HEK293 (cell line): Measurements from ENCODE around the gene RGMA.

Experiments used
- CTCF ChIA-PET: fragments of 350-600 bp; formaldehyde crosslinking; extraction: SDS; loops from one replicate; lab custom pipeline; 2021; ENCODE audit warnings: antibody characterized with exemption; lab: Yijun Ruan, JAX
- POLR2A ChIA-PET: fragments of 300-600 bp; formaldehyde crosslinking; extraction: SDS; loops from one replicate; lab custom pipeline; 2020; ENCODE audit warnings: antibody characterized with exemption, inconsistent platforms; lab: Yijun Ruan, JAX
- H3K27ac ChIP-seq: fragments of 200-500 bp; sonication (Bioruptor generic); 2 replicates; pipeline ENCODE4 v1.5.1; 2014; ENCODE audit warnings: low read depth, low read length, control low read depth, inconsistent platforms; ENCODE audit errors: extremely low read depth
- H3K36me3 ChIP-seq, 2 experiments: fragments of 200-500 bp in 1 of 2; sonication (Bioruptor generic) in 1 of 2; 1 replicate in 1 of 2; 2 replicates in 1 of 2; pipeline ENCODE4 v1.5.1; 2014 to 2017; ENCODE audit warnings: inconsistent platforms in 2 of 2, low read length in 2 of 2; ENCODE audit not compliant: control insufficient read depth in 2 of 2, insufficient read depth in 1 of 2
- H3K4me1 ChIP-seq: fragments of 200-500 bp; sonication (Bioruptor generic); 2 replicates; pipeline ENCODE4 v1.5.1; 2014; ENCODE audit warnings: mild to moderate bottlenecking, low read length, inconsistent platforms; ENCODE audit not compliant: control insufficient read depth, insufficient read depth
- H3K4me3 ChIP-seq: 2 replicates; pipeline ENCODE4 v1.5.1; 2011; ENCODE audit warnings: low read depth, mild to moderate bottlenecking, control low read depth, low read length, moderate library complexity
- H3K9me3 ChIP-seq: fragments of 200-500 bp; sonication (Bioruptor generic); 2 replicates; pipeline ENCODE4 v1.5.1; 2014; ENCODE audit warnings: low read depth, low read length, inconsistent platforms; ENCODE audit not compliant: control insufficient read depth, insufficient read depth
- IKZF3 ChIP-seq: fragments of 450-650 bp; IDR thresholded peaks from 2 replicates; pipeline ENCODE4 v1.5.0; 2018; ENCODE audit warnings: missing biosample characterization, mild to moderate bottlenecking, missing genetic modification characterization, moderate library complexity
- KLF7 ChIP-seq: fragments of 450-650 bp; formaldehyde crosslinking; IDR thresholded peaks from 2 replicates; pipeline ENCODE4 v1.5.1; 2016; ENCODE audit warnings: missing biosample characterization, missing genetic modification characterization, borderline replicate concordance
- KLF8 ChIP-seq: fragments of 450-650 bp; formaldehyde crosslinking; IDR thresholded peaks from 2 replicates; pipeline ENCODE4 v1.5.1; 2016; ENCODE audit warnings: missing biosample characterization, missing genetic modification characterization
- SETDB1 ChIP-seq: IDR thresholded peaks from one replicate; pipeline ENCODE4 v1.6.1; 2017; ENCODE audit warnings: mild to moderate bottlenecking, low read length, moderate library complexity, mixed read lengths; ENCODE audit not compliant: insufficient read length
- TRIM28 ChIP-seq: IDR thresholded peaks from 2 replicates; pipeline ENCODE4 v1.6.1; 2011; ENCODE audit warnings: low read length, control low read depth, borderline replicate concordance
- YY2 ChIP-seq: fragments of 450-650 bp; formaldehyde crosslinking; IDR thresholded peaks from 2 replicates; pipeline ENCODE4 v1.5.1; 2016; ENCODE audit warnings: missing biosample characterization, missing genetic modification characterization
- ZBTB21 ChIP-seq: fragments of 450-650 bp; formaldehyde crosslinking; IDR thresholded peaks from 2 replicates; pipeline ENCODE4 v1.5.1; 2017; ENCODE audit warnings: missing biosample characterization, missing genetic modification characterization
- ZNF146 ChIP-seq: fragments of 450-650 bp; formaldehyde crosslinking; IDR thresholded peaks from 2 replicates; pipeline ENCODE4 v1.5.1; 2016; ENCODE audit warnings: missing biosample characterization, missing genetic modification characterization
- ZNF221 ChIP-seq: fragments of 450-650 bp; formaldehyde crosslinking; IDR thresholded peaks from 2 replicates; pipeline ENCODE4 v1.5.1; 2017; ENCODE audit warnings: missing biosample characterization, missing genetic modification characterization, borderline replicate concordance
- ZNF292 ChIP-seq: fragments of 450-650 bp; formaldehyde crosslinking; IDR thresholded peaks from 2 replicates; pipeline ENCODE4 v1.5.1; 2016; ENCODE audit warnings: low read depth, missing biosample characterization, missing genetic modification characterization, borderline replicate concordance
- ZNF311 ChIP-seq: fragments of 450-650 bp; formaldehyde crosslinking; IDR thresholded peaks from 2 replicates; pipeline ENCODE4 v1.5.1; 2017; ENCODE audit warnings: missing biosample characterization, missing genetic modification characterization, borderline replicate concordance
- ZNF423 ChIP-seq: fragments of 450-650 bp; formaldehyde crosslinking; IDR thresholded peaks from 2 replicates; pipeline ENCODE4 v1.5.1; 2016; ENCODE audit warnings: missing biosample characterization, missing genetic modification characterization
- ZNF544 ChIP-seq: fragments of 450-650 bp; formaldehyde crosslinking; IDR thresholded peaks from 2 replicates; pipeline ENCODE4 v1.5.0; 2017; ENCODE audit warnings: missing biosample characterization, missing genetic modification characterization
- ZNF843 ChIP-seq: fragments of 450-650 bp; formaldehyde crosslinking; IDR thresholded peaks from 2 replicates; pipeline ENCODE4 v1.5.1; 2016; ENCODE audit warnings: missing biosample characterization, missing genetic modification characterization
- ZSCAN30 ChIP-seq: fragments of 450-650 bp; IDR thresholded peaks from 2 replicates; pipeline ENCODE4 v1.5.1; 2018; ENCODE audit warnings: missing biosample characterization, mild to moderate bottlenecking, missing genetic modification characterization, moderate library complexity
- TF ChIP-seq, protein P1 (sequence below): fragments of 450-650 bp; formaldehyde crosslinking; IDR thresholded peaks from 2 replicates; pipeline ENCODE4 v1.5.1; 2016; ENCODE audit warnings: missing biosample characterization, missing genetic modification characterization
- TF ChIP-seq, protein P2 (sequence below): fragments of 450-650 bp; formaldehyde crosslinking; IDR thresholded peaks from 2 replicates; pipeline ENCODE4 v1.5.1; 2016; ENCODE audit warnings: missing biosample characterization, missing genetic modification characterization
- TF ChIP-seq, protein P3 (sequence below): fragments of 450-650 bp; formaldehyde crosslinking; IDR thresholded peaks from 2 replicates; pipeline ENCODE4 v1.5.1; 2016; ENCODE audit warnings: missing biosample characterization, missing genetic modification characterization, low read depth

The RGMA gene

DNA sequence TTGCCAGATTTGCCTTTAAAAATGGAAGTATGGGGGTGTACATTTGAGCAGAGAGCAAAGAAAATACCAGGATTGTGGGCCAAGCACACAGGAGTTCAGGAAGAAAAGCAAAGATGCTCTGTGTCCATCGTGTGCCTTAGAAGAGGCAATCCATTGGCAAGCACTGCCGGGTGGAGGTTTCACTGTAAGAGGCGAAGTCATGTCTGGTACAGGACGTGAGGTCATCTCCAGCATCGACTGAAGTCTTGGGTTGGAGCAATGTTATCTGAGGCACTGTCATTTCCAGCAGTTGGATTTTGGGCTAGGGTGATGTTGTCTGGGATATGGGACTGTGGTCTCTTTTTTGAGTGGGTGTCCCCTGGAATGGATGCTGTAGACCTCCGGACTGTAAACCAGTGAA lies 4.8 kb upstream of the RGMA start:
- no peaks in the 10 kb centered on the region for H3K4me1 ChIP-seq
- H3K4me3 ChIP-seq: no peak overlapping the region
- TF ChIP-seq ZNF423 (tag by site-specific recombination) (no peak), ZSCAN30 (no peak), IKZF3 (tag by site-specific recombination) (no peak), KLF7 (tag by site-specific recombination) (no peak), ZNF292 (no peak), ZNF544 (tag by site-specific recombination) (no peak), ZNF311 (tag by site-specific recombination) (no peak), KLF8 (tag by site-specific recombination) (no peak), YY2 (tag by site-specific recombination) (no peak), ZBTB21 (no peak)
- TF ChIP-seq, protein P1, sequence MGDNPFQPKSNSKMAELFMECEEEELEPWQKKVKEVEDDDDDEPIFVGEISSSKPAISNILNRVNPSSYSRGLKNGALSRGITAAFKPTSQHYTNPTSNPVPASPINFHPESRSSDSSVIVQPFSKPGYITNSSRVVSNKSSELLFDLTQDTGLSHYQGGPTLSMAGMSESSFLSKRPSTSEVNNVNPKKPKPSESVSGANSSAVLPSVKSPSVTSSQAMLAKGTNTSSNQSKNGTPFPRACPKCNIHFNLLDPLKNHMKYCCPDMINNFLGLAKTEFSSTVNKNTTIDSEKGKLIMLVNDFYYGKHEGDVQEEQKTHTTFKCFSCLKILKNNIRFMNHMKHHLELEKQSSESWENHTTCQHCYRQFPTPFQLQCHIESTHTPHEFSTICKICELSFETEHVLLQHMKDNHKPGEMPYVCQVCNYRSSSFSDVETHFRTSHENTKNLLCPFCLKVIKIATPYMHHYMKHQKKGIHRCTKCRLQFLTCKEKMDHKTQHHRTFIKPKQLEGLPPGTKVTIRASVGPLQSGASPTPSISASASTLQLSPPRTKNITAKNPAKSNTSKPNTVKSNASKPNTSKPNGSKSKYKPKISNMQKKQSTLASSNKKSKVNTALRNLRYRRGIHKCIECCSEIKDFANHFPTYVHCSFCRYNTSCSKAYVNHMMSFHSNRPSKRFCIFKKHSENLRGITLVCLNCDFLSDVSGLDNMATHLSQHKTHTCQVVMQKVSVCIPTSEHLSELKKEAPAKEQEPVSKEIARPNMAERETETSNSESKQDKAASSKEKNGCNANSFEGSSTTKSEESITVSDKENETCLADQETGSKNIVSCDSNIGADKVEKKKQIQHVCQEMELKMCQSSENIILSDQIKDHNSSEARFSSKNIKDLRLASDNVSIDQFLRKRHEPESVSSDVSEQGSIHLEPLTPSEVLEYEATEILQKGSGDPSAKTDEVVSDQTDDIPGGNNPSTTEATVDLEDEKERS (tag by site-specific recombination): no peak
- TF ChIP-seq, protein P2, sequence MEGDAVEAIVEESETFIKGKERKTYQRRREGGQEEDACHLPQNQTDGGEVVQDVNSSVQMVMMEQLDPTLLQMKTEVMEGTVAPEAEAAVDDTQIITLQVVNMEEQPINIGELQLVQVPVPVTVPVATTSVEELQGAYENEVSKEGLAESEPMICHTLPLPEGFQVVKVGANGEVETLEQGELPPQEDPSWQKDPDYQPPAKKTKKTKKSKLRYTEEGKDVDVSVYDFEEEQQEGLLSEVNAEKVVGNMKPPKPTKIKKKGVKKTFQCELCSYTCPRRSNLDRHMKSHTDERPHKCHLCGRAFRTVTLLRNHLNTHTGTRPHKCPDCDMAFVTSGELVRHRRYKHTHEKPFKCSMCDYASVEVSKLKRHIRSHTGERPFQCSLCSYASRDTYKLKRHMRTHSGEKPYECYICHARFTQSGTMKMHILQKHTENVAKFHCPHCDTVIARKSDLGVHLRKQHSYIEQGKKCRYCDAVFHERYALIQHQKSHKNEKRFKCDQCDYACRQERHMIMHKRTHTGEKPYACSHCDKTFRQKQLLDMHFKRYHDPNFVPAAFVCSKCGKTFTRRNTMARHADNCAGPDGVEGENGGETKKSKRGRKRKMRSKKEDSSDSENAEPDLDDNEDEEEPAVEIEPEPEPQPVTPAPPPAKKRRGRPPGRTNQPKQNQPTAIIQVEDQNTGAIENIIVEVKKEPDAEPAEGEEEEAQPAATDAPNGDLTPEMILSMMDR (tag by site-specific recombination): no peak
- CTCF ChIA-PET: no interaction called here
- no peaks in the 10 kb centered on the region for H3K36me3 ChIP-seq
- no peak overlapping the region for H3K27ac ChIP-seq
- no peaks in the 10 kb centered on the region for H3K9me3 ChIP-seq
- POLR2A ChIA-PET: no interaction called here

- POLR2A ChIA-PET: no interaction called here
- Histone ChIP-seq H3K9me3 (no peaks in the 10 kb centered on the region), H3K4me3 (no peak overlapping the region)
- no peak for TF ChIP-seq TRIM28
- TF ChIP-seq, all 188 proteins: peak for 0
- no peaks in the 10 kb centered on the region for H3K36me3 ChIP-seq
- CTCF ChIA-PET: interaction anchor here (0.8 to 1.5 kb wide), 2 partner anchors 56 to 905 kb away, joined by 3 to 5 read pairs; no protein-coding TSS in a partner anchor
- H3K27ac ChIP-seq: no peak overlapping the region
- no peaks in the 10 kb centered on the region; the same call in 1 of the 2 replicates for H3K4me1 ChIP-seq
Measured at GRCh38 chr15:93091465-93091864, 2.5 kb upstream of the RGMA start.

- CTCF ChIA-PET: interaction anchor here (0.6 to 1.6 kb wide), 8 partner anchors 8 to 1030 kb away, joined by 3 to 8 read pairs (median 3); no protein-coding TSS in a partner anchor
Measured at GRCh38 chr15:93089727-93090305, 805 bp upstream of the RGMA start.

More at GRCh38 chr15:93089727-93090305, 805 bp upstream of the RGMA start:
- Histone ChIP-seq H3K36me3 (no peaks in the 10 kb centered on the region), H3K4me1 (no peaks in the 10 kb centered on the region; the same call in 1 of the 2 replicates), H3K4me3 (no peak overlapping the region), H3K27ac (no peak overlapping the region), H3K9me3 (no peaks in the 10 kb centered on the region)
- POLR2A ChIA-PET: interaction anchor here (0.7 kb wide), 1 partner anchor 407 kb away, joined by 4 read pairs; no protein-coding TSS in a partner anchor
- TF ChIP-seq SETDB1 (peak; percentile 17), ZNF146 (no peak), ZNF843 (no peak), ZNF221 (no peak)
- TF ChIP-seq, protein P3, sequence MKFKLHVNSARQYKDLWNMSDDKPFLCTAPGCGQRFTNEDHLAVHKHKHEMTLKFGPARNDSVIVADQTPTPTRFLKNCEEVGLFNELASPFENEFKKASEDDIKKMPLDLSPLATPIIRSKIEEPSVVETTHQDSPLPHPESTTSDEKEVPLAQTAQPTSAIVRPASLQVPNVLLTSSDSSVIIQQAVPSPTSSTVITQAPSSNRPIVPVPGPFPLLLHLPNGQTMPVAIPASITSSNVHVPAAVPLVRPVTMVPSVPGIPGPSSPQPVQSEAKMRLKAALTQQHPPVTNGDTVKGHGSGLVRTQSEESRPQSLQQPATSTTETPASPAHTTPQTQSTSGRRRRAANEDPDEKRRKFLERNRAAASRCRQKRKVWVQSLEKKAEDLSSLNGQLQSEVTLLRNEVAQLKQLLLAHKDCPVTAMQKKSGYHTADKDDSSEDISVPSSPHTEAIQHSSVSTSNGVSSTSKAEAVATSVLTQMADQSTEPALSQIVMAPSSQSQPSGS (tag by site-specific recombination): no peak
